Erythroblast (primary cell): Measurements from ENCODE around the gene ENOX1.

Source experiments
- GATA1 ChIP-seq: IDR thresholded peaks from 2 replicates; pipeline ENCODE4 v1.6.1; 2011; ENCODE audit warnings: low read depth, mild to moderate bottlenecking, control low read depth, low read length, moderate library complexity
- POLR2A ChIP-seq: IDR thresholded peaks from 2 replicates; pipeline ENCODE4 v1.6.1; 2011; ENCODE audit warnings: mild to moderate bottlenecking, low read length

- TF ChIP-seq POLR2A: no peak
- TF ChIP-seq GATA1: no peak
Measured at GRCh38 chr13:43484432-43485225, 302.1 kb downstream of the ENOX1 start.
